Measurements from ENCODE around the gene GRIN3A. TPM values are rescaled to one million over a fixed set of nuclear protein-coding genes. Genes with fewer than 3 reads are reported as not detected.

Gene GRIN3A
- total and polyA plus RNA-seq, 9 of the 15 experiments (the other 6 are each of a cell fraction or from before 2014, with no cell fraction given), result 0.01 to 0.03 TPM; not detected in 7

DNA sequence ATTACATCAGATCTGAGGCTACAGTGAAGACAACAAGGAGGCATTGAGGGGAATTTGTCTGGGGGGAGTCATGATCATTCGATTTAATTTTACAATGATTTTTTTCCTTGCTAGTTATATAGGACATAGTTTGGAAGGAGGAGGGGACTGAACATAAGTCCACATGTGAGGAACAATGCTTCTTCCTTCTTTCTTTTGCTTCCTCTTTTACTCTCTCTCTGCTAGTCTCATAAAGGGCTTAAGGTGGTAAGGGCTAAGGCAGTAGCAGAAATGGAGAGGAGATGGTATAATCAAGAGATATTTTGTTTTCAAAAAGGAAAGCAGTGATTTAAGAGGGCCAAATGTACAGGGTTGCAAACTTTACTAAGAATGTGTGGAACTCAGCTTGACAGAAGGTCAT lies 64.3 kb downstream of the GRIN3A start (continued):
- TF ChIP-seq ELF2 (CRISPR knock-in tag; IDR thresholded peaks at IDR 0.05), result no peak
- TF ChIP-seq ZNF584 (CRISPR knock-in tag; IDR thresholded peaks at IDR 0.05; ENCODE audit: low read depth), result no peak

GRCh38 chr9:101673642-101674041 lies 64.8 kb downstream of the GRIN3A start:
- Histone ChIP-seq H3K4me3 (no peak overlapping the region), H2AFZ (ENCODE audit: low read depth, low read length) (no peak overlapping the region), H3K27me3 (ENCODE audit: control insufficient read depth in 2 of 2, insufficient read depth in 2 of 2, low read length in 2 of 2) (no peaks in the 10 kb centered on the region), H3K36me3 (ENCODE audit: control insufficient read depth, insufficient read depth, low read length) (no peaks in the 10 kb centered on the region), H3K27ac (ENCODE audit: extremely low read depth, low read depth, low read length) (no peak overlapping the region), H3K9me1 (ENCODE audit: control insufficient read depth, insufficient read depth, low read length) (no peaks in the 10 kb centered on the region), H3K79me2 (ENCODE audit: control insufficient read depth, insufficient read depth, low read length) (no peaks in the 10 kb centered on the region), H3K9me3 (replicated peaks; ENCODE audit: control insufficient read depth, insufficient read depth, low read depth, low read length) (no peaks in the 10 kb centered on the region), H3K4me1 (replicated peaks in 1 of 2; ENCODE audit: control insufficient read depth in 2 of 2, insufficient read depth in 2 of 2, low read length in 2 of 2) (no peaks in the 10 kb centered on the region), H3K4me2 (ENCODE audit: insufficient read depth, low read length) (no peak overlapping the region), H4K20me1 (replicated peaks; ENCODE audit: control insufficient read depth, insufficient read depth, low read length) (no peaks in the 10 kb centered on the region), H3K9ac (ENCODE audit: insufficient read depth in 1 of 2, low read depth in 2 of 2, low read length in 2 of 2) (no peak overlapping the region)
- intact Hi-C loops (cut with micrococcal nuclease) (no loop called here), in situ Hi-C loops (cut with MboI) (no loop called here)
- BruUV-seq (replicated peaks), result no TSS peak
- DNase-seq (ENCODE audit: extremely low read depth in 1 of 4, low spot score in 3 of 4) (no peak), FAIRE-seq (no peak), ATAC-seq (no peak)
- ChIA-PET POLR2A (no interaction called here), CTCF (ENCODE audit: low intra/inter-chr PET ratio) (no interaction called here)
- WGBS (ENCODE audit: insufficient coverage, low coverage, missing lambda C conversion rate), result 8% methylated on average over 2 of the region's 2 CpGs
- no peak for TF ChIP-seq POLR3A (IDR thresholded peaks at IDR 0.05; ENCODE audit: borderline replicate concordance, extremely low read depth, insufficient read depth, insufficient read length)
- TF ChIP-seq ZNF445 (CRISPR knock-in tag; IDR thresholded peaks at IDR 0.05; ENCODE audit: low read depth), result no peak
- TF ChIP-seq PCBP1 (IDR thresholded peaks at IDR 0.05; ENCODE audit: low read depth, low read length, poor library complexity, severe bottlenecking), result no peak
- TF ChIP-seq KAT7 (CRISPR knock-in tag; IDR thresholded peaks at IDR 0.05; ENCODE audit: borderline replicate concordance), result no peak
- no peak for TF ChIP-seq MED1 (CRISPR knock-in tag; IDR thresholded peaks at IDR 0.05; ENCODE audit: borderline replicate concordance)
- no peak for TF ChIP-seq HDGF (IDR thresholded peaks at IDR 0.05)
- no peak for TF ChIP-seq PPARD (CRISPR knock-in tag; IDR thresholded peaks at IDR 0.05)
- TF ChIP-seq BRF1 (IDR thresholded peaks at IDR 0.05; ENCODE audit: borderline replicate concordance, extremely low read depth, insufficient read length), result no peak
- no peak for TF ChIP-seq JUNB (CRISPR knock-in tag; conservative IDR thresholded peaks at IDR 0.05)
- no peak for TF ChIP-seq TEAD1 (CRISPR knock-in tag; IDR thresholded peaks at IDR 0.05)
- TF ChIP-seq ZNF318 (IDR thresholded peaks at IDR 0.05; ENCODE audit: borderline replicate concordance in 1 of 2, low read depth in 1 of 2), result no peak
- TF ChIP-seq HEY1 (CRISPR knock-in tag; IDR thresholded peaks at IDR 0.05; ENCODE audit: borderline replicate concordance), result no peak
